ENCODE measurements around the gene FGF14.

The FGF14 gene

GRCh38 chr13:102361113-102361512 lies 40.7 kb downstream of the FGF14 start:
- no peak for DNase-seq

DNA sequence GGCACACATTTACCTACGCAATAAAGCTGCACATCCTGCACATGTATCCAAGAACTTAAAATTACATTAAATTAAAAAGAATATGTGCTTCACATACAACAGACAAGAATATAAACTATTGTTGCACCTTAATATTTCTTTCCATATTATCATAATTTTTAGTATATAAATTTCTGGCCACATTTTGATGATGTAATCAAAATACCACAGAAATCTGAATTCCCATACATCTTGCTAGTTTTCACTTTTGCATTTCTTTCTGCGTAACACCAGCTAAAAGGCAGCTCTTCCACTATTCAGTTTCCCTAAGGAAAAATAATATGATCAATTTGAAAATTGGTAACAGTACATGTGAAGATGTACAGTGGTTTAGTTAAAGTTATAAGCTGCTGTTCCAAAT lies 42.6 kb downstream of the FGF14 start:
- no peak for DNase-seq

DNA sequence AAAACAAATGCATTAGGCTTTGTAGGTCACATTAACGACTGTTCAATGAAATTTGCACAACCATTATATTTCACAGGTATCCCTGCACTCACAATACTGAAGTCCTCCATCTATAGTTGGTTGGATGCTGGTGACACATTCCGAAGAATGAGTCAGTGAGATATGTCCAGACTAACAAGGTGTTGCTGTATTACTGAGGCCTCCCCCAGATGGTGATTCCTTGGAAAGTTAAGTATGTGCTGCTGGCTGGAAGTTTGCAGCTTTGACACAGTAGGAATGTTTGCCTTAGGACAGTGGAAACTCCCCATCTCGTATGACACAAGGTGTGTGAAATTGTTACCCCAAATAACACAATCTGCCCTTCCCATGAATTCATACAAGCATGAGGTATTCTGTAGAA lies 46.6 kb downstream of the FGF14 start:
- no peak for DNase-seq

GRCh38 chr13:102354011-102354410 lies 47.8 kb downstream of the FGF14 start:
- no peak for DNase-seq

DNA sequence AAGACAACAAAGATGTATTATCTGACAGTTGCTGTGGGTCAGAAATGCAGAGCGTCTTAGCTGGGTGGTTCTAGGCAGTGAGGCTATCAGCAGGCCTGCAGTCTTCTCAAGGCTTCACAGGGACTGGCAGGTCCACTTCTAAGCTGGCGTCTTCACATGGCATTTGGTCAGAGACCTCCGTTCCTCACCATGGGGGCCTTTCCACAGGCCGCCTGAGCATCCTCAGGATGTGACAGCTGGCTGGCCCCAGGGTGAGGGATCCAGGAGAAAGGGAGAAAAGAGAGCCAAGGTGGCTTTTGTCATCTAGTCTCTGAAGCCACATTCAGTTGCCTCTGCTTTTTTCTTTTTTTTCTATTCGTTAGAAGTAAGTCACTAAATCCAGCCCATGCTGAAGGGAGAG lies 50.3 kb downstream of the FGF14 start:
- no peak for DNase-seq

- DNase-seq, result no peak
These were observed 54.4 kb downstream of the FGF14 start for GRCh38 chr13:102347490-102347889.

DNA sequence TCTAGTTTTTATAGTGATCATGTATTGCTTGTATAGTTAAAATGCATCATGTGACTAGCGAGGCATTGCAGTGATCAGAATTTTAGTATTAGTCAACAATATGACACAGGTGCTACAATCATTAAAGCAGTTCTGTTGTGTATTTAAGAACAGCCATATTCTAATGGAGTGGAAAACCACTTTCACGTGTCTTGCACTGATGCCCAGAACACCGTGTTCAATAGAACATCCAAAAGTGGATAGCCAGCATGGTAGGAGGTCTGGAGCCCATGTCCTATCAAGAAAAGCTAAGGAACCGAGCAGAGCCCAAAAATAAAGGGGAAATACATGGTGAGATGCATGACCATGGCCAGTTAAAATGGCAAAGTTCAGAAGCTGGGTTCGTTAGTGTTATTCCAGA lies 55.1 kb downstream of the FGF14 start:
- no peak for DNase-seq

DNA sequence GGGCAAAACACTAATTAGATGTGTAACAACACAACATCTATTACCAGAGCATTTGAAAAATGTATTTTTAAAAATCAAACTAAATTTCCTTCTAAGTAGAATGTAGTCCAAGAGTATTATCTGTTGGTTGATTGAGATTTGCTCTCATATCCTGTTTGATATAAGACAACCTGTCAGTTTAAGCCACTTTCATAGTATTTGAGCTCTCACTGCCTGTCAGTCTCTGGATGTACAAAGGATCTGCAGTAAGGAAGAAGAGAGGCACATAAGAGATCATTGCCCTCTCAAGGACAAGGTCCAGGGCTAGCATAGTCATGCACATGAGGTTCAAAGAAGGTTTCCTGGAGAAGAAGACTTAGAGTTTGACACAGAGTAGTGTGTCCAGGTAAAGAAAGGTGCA lies 57.4 kb downstream of the FGF14 start:
- DNase-seq, result no peak

- peak; percentile 6 for DNase-seq
These were observed 68.3 kb downstream of the FGF14 start for GRCh38 chr13:102333320-102334198.

- DNase-seq, result peak; percentile 51
These were observed 72.9 kb downstream of the FGF14 start for GRCh38 chr13:102328909-102329308.

GRCh38 chr13:102327119-102327617 lies 74.7 kb downstream of the FGF14 start:
- DNase-seq, result no peak

GRCh38 chr13:102326381-102327118 lies 75.3 kb downstream of the FGF14 start:
- no peak for DNase-seq

DNA sequence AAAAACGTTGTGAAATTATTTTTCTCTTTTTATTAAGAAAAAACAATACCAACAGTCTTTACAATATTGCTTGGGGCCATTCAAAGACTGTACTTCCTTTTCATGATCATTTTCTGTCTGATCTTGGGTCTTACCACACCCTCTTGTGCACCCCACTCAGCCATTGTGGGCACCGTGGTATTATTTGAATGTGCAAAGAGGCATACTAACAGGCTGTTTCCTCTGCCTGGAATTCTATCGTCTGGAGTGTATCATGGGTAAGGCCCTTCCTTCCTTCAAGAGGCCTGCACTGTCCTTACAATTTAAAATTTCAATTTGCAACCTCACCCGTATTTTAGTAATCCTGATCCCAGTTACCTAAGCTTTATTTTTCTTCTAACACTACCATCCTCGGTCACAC lies 76.5 kb downstream of the FGF14 start:
- no peak for DNase-seq

GRCh38 chr13:102323505-102323904 lies 78.3 kb downstream of the FGF14 start:
- DNase-seq, result no peak

DNA sequence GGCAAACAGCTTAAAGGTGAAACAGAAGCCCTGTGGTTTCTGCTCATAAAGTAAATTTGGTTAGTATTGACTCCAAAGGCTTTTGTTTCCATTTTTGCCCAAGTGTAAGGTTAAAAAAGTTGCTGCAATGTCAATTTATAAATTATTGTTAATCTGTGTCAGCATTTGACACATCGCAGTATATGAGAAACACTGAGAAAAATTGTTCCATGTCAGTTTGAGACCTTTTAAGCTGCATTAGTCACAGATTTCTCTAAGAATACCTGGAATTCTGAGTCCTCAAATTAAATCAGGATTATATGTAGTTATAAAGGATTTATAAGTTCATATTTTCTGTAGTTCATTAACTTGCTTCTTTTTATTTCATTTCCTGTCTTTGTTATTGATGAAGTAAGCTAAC lies 78.8 kb downstream of the FGF14 start:
- no peak for DNase-seq

DNA sequence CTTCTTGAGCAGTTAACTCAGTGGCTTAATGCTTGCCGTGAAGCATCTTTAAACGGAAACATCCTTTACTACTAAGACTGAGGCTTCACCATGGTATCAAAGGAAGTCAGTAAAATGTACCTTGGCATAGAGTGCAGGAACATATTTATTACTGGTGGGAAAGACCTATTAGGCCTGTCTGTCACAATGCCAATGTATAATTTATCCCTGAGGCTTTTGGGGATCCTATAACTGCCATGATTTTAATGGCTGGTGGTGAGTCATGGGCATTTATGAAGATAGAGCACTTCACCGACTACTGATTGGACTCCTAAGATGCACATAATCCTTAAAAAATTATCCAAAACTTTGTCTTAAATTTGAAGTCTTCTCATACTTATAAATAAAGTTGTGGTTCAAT lies 79.6 kb downstream of the FGF14 start:
- DNase-seq, result no peak

DNA sequence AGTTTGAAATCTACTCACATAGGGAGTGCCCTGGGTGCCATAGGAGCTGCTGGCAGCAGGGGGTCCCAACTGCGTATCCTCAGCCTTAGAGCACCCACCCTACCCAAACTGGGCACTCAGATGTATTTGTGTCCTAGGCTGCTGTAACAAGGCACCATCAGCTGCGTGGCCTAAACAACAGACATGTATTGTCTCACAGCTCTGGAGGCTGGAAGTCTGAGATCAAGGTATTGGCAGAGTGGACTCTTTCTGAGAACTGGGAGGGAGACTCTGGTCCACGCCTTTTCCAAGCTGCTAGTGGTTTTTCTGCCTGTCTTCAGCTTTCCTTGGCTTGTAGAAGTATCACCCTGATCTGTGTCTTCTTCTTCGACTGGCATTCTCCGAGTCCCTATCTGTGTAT lies 83.6 kb downstream of the FGF14 start:
- DNase-seq, result no peak

- DNase-seq, result peak; percentile 22
These were observed 84.3 kb downstream of the FGF14 start for GRCh38 chr13:102317593-102317992.

GRCh38 chr13:102316732-102317131 lies 85.1 kb downstream of the FGF14 start:
- DNase-seq, result no peak

DNA sequence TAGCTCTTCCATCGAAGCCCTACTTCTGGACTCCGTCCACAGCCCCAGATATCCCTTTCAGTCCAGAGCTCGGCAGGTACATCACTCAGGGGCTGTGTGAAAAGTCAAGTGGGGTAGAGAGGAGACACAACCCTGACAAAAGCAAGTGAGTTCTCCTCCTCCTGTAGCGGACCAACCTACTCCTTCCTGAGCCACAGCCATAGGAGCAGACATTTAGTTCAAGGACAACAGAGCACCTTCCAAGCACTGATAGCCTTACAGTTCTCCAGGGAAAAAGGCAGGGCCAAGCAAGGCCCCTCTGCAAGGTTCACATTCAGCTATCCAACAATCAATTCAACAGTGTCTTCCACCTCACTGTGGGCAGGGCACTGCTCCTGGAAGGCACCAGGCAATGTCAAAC lies 89.0 kb downstream of the FGF14 start:
- no peak for DNase-seq

- peak; percentile 40 for DNase-seq
These were observed 89.9 kb downstream of the FGF14 start for GRCh38 chr13:102311901-102312300.

DNA sequence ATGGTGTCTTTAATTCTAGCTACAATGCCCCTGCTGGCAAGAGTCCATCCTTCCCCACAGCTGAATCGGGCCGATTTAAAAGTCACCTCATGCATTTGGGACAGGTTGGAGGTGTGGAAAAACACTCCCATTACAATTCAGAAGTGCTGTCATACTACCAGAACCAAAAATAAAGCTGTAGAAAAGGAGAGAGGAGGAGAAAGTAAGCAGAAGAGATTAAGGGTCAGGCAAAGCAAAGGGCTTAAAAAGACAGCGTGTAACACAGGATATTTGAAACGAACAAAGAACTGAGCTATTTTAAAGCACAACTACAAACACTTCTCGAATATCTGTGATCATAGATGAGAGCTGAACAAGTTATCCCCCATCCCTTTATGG lies 90.4 kb downstream of the FGF14 start:
- DNase-seq, result no peak

GRCh38 chr13:102310691-102311418 lies 91.0 kb downstream of the FGF14 start:
- DNase-seq, result no peak

DNA sequence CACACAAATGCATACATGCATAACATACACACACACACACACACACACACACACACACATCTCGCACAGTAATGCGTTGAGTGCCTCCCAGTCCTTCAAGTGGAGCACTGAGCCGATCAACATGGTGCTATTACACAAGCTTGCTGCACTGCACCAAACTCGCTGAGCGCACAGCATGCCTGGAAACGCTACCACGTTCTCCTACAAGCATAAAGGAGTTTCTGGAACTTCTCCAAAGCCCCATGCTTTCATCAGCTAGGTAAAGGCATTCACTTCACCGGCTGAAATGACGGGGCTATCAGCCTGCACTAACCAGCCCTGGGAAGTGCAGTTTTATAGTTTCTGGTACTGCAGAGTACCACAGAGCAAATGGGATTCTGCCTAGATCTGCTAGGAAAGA lies 92.7 kb downstream of the FGF14 start:
- peak; percentile 17 for DNase-seq
